Activated effector memory CD4-positive, alpha-beta T cell treated with Interleukin-2 at 50 U/mL for 16 hours (primary cell): Measurements from ENCODE around the gene PRSS23.
"Not testable (repeated sequence)": the region's sequence is repeated elsewhere in the genome, so short reads cannot be mapped to it uniquely, and the experiment has no call there.

Experiments
- DNase-seq: peaks from one replicate; pipeline ENCODE4 v3.0.0-alpha.2; 2020

The PRSS23 gene

GRCh38 chr11:86800076-86800959, at the start of gene PRSS23:
TSS of gene PRSS23 (plus strand) at chr11:86800542. CDS start at chr11:86807644, 7,102 bp downstream.
- no peak for DNase-seq

DNA sequence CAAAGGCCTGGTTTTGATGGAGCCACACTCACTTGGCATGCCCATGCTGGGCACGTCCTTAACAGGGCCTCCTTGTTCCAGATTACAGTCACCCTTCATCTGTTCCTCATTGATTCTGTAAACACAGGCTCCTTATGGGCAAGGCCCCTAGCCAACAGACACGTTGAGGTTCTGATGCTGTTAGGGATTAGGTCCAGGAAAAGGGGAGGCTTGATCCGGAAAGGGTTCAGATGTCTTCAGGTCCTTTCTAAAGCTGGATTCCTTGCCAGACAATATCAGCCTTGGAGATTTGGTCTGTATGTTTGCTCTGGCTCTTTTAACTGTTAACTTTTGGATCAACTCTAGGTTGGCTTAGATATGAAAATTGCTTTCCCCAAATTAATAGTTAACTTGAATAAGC, 46.9 kb upstream of the PRSS23 start:
- no peak for DNase-seq

DNA sequence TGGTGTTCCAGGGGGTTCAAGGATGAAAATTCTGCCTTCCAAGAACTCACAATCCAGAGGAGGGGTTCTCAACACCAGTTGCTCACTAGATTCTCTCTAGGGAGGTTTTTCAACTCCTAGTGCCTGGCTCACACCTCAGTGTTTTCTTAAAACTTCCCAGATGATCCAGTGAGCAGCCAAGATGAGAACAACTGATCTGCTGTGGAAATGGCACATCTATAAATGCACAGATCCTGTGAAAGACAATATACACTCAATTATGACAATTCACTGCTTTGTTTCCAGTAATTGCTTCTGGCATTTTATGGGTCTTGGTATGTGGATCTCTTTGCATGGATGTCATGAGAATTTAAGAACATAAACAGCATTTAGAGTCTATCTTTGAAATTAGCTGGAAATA, 45.2 kb upstream of the PRSS23 start:
- DNase-seq, result no peak

GRCh38 chr11:86758171-86758570, 42.2 kb upstream of the PRSS23 start:
- DNase-seq, result no peak

GRCh38 chr11:86760577-86760976, 39.8 kb upstream of the PRSS23 start:
- DNase-seq, result no peak

DNA sequence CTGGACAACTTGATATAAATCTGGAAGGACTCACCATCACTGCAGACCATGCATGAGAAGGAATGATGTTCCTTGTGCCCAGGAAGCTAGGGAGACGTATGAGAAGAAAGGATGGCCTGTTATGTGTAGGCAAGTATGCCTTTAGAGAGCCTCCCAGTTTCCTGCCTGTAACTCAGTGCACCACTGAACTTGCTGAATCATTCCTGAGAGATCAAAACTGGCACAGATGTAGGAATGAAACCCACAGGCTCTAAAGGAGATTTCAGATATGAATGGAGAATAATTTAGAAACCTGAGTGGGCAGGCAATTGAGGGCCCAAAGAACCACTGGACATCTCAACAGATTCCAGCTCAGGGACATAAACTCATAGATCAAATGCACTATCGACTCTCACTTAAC, 38.4 kb upstream of the PRSS23 start:
- no peak for DNase-seq

DNA sequence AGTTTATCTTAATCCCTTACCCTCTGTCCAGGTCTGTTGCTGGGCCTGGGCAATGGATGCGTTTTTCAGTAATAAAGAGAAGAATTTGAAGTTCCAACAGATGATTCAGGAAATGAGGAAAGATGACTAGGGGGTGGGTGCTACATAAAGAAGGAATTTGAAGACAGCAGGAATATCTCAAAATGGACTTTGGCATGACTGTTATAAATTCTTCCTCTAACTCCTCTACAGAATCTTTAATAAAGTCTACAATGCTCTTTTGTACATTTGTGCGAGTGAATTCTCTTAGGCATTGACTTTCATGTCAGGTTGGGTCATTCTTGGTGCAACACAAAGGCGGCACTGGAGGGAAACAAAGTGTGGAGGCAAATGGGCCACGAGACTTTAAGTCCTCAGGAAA, 35.1 kb upstream of the PRSS23 start:
- DNase-seq, result no peak

DNA sequence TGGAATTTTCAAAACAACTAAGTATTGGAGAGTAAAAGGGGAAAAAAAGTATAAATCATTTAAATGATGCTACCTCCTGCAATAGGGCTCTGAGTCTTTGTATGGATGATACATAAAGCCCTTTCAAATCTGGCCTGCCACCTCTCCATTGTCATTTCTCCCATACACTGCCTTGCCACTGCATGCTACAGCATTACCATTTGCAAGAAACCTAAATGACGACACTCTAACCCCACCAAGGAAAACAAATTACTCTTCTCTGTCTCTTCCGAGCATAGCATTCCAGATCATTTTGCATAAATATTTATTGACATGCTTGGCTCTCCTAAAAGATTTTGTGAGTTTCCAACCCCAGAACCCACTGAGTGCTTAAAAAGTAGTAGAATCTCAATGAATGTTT, 34.5 kb upstream of the PRSS23 start:
- DNase-seq, result no peak

DNA sequence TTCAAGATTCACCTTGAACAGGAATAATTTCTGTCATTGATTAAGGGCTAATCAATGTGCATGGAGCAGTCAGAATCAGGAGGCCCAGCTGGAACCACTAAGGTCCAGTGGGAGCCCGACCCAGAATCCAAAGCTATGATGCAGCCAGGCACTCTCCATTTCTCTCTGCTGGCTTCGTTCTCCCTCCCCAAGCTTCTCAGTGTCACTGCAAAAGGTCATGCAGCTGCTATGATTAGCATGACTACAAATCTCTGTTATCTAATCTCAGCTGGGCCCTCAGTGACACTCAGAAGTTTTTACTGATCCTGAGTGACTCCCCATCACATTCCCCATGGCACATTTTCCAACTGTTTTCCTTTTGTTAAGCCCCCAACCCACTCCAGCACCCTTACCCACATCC, 31.1 kb upstream of the PRSS23 start:
- no peak for DNase-seq

DNA sequence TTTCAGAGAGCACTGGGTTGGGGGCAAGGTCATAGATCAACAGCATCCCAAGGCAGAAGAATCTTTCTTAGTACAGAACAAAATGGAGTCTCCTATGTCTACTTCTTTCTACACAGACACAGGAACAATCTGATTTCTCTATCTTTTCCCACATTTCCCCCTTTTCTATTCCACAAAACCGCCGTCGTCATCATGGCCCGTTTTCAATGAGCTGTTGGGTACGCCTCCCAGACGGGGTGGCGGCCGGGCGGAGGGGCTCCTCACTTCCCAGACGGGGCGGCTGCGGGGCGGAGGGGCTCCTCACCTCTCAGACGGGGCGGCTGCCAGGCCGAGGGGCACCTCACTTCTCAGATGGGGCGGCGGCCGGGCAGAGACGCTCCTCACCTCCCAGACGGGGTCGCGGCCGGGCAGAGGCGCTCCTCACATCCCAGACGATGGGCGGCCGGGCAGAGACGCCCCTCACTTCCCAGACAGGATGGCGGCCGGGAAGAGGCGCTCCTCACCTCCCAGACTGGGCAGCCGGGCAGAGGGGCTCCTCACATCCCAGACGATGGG, 29.8 kb upstream of the PRSS23 start:
- not testable (repeated sequence) for DNase-seq

GRCh38 chr11:86772999-86773398, 27.3 kb upstream of the PRSS23 start:
- DNase-seq, result no peak

DNA sequence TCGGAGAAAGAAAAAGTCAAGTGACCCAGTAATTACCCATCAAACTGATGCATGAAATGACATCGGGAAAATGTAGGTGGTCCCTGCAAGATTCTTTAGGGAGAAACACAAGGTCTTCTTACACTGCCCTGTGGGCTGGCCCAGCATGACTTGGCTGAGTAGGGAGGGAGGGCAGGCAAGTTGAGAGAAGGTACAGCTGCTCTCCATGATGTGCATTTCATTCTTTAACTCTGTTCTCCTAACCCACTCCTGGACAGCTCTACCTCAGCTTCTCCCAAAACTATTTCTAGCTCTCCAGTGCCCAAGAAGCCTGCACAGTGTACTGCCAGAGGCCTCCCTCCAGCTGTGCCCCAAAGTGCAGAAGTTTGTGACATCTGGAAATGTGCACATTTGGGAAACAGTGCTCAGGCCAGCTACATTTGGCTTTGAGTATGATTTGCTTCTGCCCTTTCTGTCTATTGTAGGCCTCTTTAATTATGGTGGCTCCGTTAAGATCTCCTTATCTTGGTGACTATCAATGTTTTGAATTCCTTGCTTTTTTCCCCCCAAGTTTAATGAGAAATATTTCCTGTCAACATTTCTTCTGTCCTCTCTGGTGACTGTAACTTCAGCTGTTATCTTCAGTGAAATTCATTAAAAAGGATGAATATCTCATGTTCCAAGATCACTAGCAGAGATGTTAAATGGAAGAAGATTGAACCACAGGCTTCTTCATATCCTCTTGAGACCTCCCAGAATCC, 26.7 kb upstream of the PRSS23 start:
- no peak for DNase-seq

DNA sequence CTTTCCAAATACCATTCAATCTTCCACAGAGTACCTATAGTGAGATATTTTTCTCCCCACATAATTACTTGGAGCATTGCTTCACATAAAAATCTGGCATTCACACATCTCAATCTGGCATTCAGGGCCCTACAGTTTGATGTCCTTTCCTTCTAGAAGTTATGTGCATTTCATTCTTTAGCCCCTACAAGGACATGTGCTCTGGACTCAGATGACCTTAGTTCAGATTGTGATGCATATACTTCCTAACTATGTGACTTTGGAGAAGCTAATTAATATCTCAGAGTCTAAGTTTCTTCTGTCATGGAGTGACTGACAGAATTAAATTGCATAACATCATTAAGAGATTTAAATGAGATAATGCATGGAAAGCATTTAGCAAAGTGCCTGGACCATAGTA, 25.9 kb upstream of the PRSS23 start:
- no peak for DNase-seq

DNA sequence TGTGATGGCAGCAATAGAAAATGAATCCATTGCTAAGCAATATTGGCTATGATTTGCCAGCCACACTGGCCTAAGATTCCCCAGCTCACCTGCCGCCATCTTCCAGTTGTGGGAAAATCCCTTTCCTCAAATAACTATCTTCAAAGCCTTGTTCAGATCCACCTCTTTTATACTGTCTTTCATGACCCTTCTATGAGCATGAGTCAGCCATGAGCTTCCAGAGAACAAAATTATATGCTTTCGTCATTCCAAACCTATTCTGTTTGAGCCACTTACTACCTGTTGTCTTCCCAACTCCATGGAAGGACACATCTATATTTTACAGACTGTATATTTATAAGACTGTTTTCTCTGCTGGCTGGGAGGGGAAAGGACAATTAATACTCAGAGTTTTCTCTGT, 25.0 kb upstream of the PRSS23 start:
- no peak for DNase-seq

DNA sequence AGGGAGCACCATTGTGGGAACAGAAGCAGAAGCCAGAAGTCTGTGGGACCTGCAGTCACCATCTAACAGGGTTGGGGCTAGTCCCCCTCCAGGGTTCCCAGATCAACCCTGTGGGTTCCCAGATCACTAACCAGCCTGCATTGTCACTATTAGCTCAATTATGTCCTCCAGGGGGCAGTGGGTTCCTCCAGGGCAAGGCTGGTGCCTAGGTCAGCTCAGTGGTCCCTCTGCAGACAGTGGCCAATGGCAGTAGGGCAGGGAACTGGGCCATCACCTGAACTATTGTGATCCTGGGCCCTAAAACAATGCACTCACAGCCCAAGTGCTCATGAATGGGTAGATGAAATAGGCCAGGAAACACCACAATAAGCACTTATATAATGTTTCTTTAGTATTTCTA, 18.8 kb upstream of the PRSS23 start:
- no peak for DNase-seq

GRCh38 chr11:86782742-86783141, 17.6 kb upstream of the PRSS23 start:
- no peak for DNase-seq

GRCh38 chr11:86783661-86784060, 16.7 kb upstream of the PRSS23 start:
- DNase-seq, result no peak

- no peak for DNase-seq
These were observed 16.1 kb upstream of the PRSS23 start for GRCh38 chr11:86784241-86784681.

DNA sequence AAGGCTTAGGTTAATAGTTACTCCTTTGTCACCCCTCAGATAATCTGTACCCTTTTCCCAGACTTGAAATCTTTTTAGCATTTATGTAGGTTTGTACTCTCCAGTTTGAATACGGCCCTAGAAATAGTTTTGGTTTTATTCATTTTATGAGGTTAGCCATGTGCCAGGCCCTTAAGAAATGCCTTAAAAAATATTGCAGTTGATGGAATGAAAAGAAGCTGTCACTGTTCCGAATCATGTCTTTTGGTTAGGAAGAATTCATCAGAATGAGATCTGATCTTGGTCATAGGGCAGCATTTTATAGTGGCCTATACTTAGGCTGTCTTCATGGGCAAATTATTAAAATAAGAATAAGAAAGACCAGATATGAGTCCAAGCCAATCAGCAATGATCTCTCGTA, 14.8 kb upstream of the PRSS23 start:
- no peak for DNase-seq

- DNase-seq, result no peak
These were observed 13.3 kb upstream of the PRSS23 start for GRCh38 chr11:86787018-86787536.

DNA sequence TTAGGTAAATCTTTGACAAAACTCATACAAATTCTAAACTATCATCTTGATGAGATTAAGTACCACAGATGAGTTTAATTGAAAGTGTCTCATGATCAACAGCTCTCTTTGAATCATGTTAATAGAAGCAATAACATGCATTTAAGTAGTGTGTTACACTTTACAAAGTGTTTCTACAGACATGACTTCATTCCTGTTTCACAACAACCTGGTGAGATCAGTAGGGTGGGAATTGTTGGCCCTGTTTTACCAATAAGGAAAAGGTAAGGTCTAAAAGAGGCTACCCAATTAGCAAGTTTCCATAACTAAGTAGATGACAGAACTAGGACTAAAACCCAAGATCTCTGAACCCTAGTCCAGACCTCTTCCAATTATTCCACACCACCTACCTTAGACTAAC, 12.7 kb upstream of the PRSS23 start:
- no peak for DNase-seq

DNA sequence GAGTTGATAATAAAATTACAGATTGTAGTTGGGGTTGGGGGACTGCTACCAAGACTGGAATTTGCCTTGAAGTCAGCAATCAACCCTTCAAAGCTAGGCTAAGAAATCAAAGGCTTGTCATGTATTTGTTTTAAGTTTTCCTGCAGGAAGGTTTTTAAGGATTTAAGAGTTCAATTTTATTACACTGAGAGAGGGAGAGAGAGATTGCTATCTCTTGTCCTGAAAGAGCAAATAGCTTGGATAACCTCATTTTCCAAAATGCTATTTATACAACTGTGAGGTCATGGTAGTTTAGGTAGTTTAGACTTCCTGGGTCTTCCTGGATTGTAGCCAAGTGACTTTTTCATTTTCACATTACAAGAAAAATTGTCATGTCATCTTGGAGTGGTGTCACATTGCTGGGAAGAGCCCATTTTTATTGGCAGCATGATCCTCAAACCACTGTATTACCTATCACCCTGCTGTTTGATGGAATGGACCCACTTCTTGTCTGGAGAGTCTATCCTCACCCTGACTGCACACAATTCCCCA, 10.1 kb upstream of the PRSS23 start:
- no peak for DNase-seq
